ENCODE data around the gene LRRC1.

LRRC1 gene

GRCh38 chr6:53938810-53939209, 144.0 kb downstream of the LRRC1 start:
- no peak for DNase-seq
- intact Hi-C loops (cut with DNase I): no loop called here

DNA sequence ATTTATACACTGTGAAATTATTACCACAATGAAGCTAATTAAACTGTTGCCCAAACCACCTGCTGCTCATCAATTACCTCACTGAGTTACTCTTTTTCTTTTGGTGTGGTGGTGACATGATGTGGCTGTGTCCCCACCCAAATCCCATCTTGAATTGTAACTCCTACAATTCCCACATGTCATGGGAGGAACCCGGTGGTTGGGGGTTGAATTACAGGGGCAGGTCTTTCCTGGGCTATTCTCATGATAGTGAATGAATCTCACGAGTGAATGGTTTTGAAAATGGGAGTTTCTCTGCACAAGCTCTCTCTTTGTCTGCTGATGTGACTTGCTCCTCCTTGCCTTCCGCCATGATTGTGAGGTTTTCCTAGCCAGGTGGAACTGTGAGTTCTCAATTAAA, 145.0 kb downstream of the LRRC1 start:
- no peak for DNase-seq
- intact Hi-C loops (cut with DNase I): no loop called here

GRCh38 chr6:53943395-53943794, 148.6 kb downstream of the LRRC1 start:
- DNase-seq: peak in 7 of 10 donors; percentile 23 to 80 (median 35)

GRCh38 chr6:53944091-53944490, 149.3 kb downstream of the LRRC1 start:
- intact Hi-C loops (cut with DNase I): no loop called here
- DNase-seq: no peak

More at GRCh38 chr6:53943395-53943794, 148.6 kb downstream of the LRRC1 start:
- intact Hi-C loops (cut with DNase I): no loop called here

DNA sequence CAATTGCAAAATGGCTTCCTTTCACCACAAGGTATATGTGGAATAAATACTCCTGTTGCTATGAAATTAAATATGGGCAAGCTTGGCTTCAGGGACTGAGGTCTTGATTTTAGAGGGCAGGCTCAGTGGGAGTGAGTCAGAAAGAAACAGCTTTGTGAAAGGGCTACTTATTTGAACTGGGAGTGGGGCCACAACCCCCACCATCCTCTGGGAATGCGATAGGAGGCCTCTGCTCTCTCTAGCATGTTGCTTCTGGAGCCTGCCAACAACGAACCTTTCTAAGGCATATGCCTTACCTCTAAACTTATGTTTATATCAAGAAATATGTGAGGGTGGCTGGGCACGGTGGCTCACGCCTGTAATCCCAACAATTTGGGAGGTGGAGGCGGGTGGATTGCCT, 149.7 kb downstream of the LRRC1 start:
- DNase-seq: peak in 1 of 10 donors; percentile 55
- intact Hi-C loops (cut with DNase I): no loop called here

DNA sequence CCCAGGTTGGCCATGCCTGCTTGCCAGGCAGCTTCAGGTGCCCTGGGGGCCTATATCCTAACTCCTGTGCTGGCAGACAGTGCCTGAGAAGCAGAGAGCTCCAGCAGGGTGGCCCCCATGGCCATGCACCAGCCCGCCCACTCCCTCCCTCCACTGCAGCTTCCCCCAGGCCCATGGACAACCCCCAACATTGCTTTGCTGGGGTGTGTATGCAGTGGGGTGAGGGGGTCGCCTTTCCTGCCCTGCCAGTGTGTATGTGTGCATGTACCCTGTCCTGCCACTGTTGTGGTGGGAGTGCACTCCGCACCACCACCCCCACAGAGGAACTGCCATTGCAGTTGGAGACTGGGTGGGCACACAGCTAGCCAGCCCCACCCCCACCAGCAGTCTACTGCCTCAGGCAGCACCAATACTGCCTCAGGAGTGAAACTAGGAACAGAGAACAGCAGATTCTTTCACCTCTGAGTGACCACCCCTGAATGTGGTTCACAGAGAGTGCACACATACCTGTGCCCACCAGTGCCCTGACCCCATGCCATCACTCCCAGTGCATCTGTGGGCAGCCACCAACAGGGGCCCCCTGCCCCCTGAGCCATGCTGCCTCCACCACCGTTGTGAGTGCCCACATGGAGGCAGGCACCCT, 151.1 kb downstream of the LRRC1 start:
- intact Hi-C loops (cut with DNase I): no loop called here
- peak in 1 of 10 donors; percentile 66 for DNase-seq

DNA sequence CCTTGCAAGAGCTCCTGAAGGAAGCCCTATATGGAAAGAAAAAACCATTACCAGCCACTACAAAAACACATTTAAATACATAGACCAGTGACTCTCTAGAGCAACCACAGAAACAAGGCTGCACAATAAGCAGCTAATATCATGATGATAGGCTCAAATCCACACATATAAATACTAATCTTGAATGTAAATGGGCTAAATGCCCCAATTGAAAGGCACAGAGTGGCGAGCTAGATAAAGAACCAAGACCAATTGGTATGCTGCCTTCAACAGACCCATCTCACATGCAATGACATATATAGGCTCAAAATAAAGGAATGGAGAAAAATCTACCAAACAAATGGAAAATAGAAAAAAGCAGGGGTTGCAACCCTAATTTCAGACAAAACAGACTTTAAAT, 153.0 kb downstream of the LRRC1 start:
- intact Hi-C loops (cut with DNase I): no loop called here
- DNase-seq: no peak

DNA sequence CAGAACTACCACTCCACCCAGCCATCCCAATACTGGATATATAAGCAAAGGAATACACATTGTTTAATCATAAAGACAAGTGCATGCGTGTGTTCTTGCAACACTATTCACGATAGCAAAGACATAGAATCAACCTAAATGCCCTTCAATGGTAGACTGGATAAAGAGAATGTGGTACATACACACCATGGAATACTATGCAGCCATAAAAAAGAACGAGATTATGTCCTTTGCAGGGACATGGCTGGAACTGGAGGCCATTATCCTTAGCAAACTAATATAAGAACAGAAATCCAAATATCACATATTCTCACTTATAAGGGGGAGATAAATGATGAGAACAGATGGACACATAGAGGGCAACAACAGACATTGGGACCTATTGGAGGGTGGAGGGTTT, 156.6 kb downstream of the LRRC1 start:
- intact Hi-C loops (cut with DNase I): loop anchor here (5.0 kb wide), 1 partner anchor 214 kb away; no protein-coding TSS in a partner anchor
- no peak for DNase-seq

GRCh38 chr6:53956068-53956711, 161.4 kb downstream of the LRRC1 start:
- intact Hi-C loops (cut with DNase I): loop anchor here (1.0 to 5.0 kb wide), 2 partner anchors 162 to 229 kb away; no protein-coding TSS in a partner anchor

GRCh38 chr6:53956804-53957203, 162.0 kb downstream of the LRRC1 start:
- intact Hi-C loops (cut with DNase I): loop anchor here (1.0 to 5.0 kb wide), 2 partner anchors 163 to 230 kb away; no protein-coding TSS in a partner anchor
- no peak for DNase-seq

More at GRCh38 chr6:53956068-53956711, 161.4 kb downstream of the LRRC1 start:
- peak; percentile 64 to 97 (median 82) for DNase-seq

- intact Hi-C loops (cut with DNase I): loop anchor here (5.0 kb wide), 1 partner anchor 232 kb away; no protein-coding TSS in a partner anchor
- no peak for DNase-seq
These were observed 164.9 kb downstream of the LRRC1 start for GRCh38 chr6:53959717-53960116.

- no peak for DNase-seq
- intact Hi-C loops (cut with DNase I): no loop called here
These were observed 165.5 kb downstream of the LRRC1 start for GRCh38 chr6:53960311-53960710.

DNA sequence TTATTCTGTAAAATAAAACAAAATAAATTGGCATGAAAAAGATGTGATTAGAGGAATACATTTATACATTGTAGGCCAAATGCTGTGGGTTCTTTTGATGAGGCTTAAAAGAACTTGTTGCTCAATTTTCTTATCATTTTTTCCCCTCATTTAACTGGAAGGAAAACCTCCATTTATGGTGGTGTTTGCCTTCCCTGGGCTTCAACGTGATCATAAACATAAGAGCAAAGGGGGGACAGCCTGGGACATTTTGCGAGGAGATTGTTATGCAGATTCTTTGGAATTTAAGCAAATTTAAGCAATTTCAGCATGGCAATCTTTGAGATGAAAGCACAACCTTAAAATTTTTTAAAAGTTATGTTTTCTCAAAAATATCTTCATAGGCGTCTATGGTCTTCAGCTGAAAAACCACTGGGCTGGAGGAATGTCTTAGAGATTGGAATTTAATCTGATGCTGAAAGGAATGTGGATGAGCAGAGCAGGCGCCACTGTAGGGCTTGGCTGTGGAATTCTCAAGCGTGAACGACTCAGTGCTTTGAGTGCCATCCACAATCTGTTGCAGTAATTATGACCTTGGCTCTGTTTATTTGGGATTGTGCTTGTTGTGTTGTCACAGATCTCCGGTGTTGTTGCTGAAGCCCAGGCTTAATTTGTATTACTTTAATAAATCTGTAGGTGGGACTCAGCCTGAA, 167.0 kb downstream of the LRRC1 start:
- intact Hi-C loops (cut with DNase I): no loop called here
- DNase-seq: no peak

GRCh38 chr6:53962646-53963045, 167.8 kb downstream of the LRRC1 start:
- intact Hi-C loops (cut with DNase I): no loop called here
- no peak for DNase-seq

DNA sequence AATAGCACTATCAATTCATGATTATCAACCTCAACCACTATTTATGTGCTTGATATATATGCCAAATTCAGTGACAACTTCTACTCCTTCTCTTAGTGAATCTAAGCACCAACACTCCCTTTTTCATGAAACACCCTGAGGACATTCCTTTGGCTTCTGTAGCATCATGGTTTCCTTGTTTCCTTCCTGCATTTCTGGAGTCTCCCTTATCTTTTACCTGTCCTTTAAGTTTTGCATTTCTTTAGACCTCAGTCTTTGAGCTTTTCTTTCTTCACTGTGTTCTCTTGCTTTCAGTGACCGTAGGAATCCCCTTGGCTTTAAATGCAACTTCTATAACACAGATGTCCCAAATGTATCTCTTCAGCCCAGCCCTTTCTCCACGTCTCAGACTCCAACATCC, 172.6 kb downstream of the LRRC1 start:
- no peak for DNase-seq
- intact Hi-C loops (cut with DNase I): no loop called here

Data from posterior cingulate gyrus (tissue), 11 donors.